HG03342 (cell line): Measurements from ENCODE around the gene PCNP.
"Not testable (repeated sequence)": the region's sequence is repeated elsewhere in the genome, so short reads cannot be mapped to it uniquely, and the experiment has no call there.

Source experiments
- ATAC-seq: cut with Tn5 transposase; IDR thresholded peaks from one replicate; pipeline ENCODE4 v1.9.1; 2021; ENCODE audit warnings: mild to moderate bottlenecking, moderate library complexity; ENCODE audit not compliant: unreplicated experiment

PCNP gene, protein sequence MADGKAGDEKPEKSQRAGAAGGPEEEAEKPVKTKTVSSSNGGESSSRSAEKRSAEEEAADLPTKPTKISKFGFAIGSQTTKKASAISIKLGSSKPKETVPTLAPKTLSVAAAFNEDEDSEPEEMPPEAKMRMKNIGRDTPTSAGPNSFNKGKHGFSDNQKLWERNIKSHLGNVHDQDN

DNA sequence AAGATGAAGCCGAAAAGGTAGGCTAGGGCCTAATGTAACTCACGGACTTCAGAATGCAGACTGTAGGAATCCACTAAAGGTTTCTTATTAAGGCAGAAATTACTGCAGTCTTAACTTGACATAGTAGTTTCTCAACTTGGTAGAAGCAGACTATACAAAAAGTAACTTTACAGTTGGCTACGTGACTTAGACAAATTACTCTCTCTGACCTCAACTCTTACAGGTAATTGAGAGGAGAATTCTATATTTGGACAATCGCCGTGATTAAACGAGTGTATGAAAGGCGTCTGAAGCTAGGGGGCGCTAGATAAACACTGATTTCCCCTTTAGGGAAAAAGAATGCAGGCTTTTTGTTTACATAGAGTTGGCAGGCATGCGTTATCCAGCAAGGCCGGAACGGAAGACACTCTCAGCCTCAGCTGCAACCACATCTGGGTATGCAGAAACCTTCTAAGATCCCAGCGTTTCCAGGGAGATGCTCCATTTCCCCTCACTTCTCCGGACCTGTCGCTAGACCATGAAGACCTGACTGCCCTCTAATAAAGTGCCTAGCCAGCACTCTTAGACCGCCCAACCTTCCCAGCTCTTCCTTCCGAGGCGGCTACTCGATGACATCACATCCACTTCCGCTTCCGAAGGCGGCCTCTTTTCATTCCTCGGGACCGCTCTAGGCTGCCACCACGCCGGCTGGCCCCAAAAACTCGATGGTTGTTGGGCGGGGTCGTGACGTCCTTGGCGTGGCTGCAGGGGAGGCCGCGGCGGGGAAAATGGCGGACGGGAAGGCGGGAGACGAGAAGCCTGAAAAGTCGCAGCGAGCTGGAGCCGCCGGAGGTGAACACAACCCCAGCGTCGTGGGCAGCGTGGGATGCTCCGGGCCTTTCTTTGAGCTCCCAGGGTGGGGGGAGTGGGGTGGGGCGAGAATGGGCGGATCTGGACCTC lies at the start of gene PCNP:
Gene PCNP (plus strand): TSS at position 732 of the 939 bp plus-strand sequence. CDS start 36 bp downstream, at position 768.
- ATAC-seq, result peak; percentile 84

DNA sequence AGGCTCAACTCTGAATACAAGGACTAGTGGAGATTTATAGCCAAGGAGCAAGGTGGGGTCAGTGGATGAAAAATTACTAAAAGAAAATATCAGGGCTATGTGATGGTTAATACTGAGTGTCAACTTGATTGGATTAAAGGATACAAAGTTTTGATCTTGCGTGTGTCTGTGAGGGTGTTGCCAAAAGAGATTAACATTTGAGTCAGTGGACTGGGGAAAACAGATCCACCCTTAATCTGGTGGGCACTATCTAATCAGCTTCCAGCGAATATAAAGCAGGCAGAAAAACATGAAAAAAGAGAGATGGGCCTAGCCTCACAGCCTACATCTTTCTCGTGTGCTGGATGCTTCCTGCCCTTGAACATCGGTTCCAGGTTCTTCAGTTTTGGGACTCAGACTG lies 46.5 kb upstream of the PCNP start:
- ATAC-seq, result no peak

DNA sequence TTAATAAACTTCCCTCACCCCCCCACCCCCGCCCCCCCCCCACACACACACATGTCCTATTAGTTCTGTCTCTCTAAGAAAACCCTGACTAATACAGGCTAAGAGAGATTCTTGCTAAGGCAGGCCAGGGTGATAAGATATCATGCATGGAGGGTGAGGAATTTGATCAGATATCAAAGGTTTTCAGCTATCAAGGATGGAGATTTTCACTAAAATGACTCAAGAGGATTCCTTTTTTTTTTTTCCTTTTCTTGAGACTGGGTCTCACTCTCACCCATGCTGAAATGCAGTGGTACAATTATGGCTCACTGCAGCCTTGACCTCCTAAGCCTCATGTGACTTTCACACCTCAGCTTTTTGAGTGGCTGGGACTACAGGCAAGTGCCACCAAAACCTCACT lies 46.1 kb upstream of the PCNP start:
- no peak for ATAC-seq

DNA sequence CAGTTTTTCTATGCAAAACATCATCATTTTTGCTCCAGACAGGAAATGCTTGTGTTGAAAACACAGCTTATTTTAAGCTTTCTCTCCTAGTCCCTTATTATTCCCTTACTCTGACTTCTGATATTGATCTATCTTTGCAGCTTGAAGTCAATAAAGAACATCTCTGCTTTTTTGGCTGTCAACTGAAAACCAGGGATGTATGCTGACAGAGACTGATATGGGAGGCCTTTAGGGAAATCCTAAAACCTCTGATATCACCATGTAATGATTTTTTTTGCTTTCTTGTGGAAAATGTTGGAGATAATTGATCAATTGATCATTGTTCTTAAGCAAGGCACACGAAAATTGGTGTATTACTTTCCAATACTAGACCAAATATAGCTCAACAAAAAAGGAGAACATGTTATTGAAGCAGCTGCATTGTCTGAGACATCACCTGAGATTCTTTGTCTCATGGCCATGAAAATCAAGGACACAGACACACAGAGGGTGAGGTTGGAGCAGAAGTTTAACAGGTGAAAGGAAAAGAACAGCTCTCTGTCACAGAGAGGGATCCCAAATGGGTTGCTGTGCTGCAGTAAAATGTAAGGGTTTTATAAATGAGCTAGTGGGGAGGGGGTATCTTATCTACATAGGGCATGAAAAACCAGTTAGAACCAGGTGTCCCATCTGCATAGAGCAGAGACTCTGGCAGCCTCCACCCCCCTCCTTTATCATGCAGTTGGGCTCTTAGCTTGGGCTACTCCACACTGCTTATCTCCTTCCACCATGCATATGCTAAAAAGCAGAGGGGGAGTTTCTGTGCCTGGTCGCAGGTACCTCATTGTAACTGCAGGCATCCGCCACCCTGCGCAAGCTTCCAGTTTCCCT lies 43.9 kb upstream of the PCNP start:
- no peak for ATAC-seq

DNA sequence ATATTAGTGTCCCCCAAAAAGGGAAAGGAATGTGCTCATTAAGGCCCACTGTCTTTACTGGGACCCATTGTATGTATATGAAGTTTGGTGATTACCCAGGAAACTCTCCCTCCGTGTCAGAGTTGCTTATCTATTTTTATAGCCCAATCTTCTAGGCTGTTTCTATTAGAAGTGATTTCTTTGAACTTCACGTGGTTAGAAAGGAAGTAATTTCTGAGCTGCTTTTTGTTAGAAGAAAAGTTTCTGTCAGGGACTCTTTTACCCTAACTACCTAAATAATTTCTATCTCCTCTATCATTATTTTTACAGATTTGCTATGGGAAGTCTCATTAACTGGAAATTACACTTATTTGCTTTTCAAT lies 43.3 kb upstream of the PCNP start:
- ATAC-seq, result no peak

DNA sequence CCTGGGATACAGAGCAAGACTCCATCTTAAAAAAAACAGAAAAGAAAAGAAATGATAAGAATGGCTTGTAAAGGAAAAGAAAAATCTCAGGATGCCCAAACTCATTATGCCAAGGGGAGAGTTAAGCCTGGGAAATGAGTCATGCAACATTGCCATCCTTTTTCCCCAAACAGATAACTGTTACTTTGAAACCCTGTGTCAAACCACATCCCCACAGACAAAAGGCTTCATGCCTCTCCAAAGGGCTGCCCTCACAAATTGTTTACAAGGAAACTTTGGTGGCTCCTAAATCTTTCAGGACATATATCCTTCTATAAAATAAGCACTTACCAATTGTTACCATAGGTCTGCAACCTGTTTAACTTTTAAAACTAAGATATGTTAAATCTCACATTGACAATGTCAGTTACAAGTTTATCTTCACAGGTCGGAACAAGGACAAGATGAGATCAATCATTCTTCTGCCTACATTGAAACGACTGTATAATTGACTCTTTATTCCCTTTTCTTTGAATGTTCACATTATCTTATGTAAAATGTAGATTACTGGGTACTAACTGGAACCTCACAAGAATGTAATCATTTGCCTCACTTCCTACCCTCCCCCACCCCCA lies 42.4 kb upstream of the PCNP start:
- ATAC-seq, result no peak

DNA sequence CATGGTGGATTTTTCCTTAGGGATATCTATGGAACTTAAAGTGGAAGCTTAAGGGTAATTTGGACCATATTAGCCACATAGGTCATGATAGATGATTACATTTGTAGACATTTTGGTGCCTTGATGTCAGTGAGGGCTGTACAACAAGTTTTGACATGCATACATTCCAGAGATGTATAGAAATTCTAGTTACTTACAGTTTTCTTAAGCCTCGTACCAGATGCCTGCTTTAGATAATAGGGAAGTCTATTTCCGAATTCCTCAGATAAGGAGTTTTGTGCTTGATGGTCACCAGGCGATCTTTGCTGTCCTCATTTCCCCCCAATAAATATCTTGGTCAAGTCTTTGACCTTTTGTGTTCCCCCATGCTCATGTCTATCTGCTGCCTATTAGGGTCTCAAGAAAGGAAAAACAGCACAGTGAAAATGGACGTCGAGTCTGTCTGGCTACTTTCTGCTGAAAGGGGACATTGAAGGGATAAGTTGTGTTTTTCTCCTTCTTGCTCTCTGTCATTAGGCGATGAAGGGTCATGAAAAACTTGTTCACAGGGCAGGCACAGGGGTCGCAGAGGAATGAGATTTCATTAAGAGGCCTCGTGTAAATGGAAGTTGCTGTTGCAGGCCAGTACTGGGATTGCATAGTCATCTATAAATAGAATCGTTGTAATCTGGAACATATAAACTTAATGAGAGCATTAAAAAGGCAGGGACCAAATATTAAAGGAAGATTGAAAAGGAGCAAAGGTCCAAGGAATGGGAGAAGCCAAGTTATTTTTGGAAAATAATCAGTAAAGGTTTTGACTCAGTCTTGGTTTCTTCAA lies 41.0 kb upstream of the PCNP start:
- no peak for ATAC-seq

DNA sequence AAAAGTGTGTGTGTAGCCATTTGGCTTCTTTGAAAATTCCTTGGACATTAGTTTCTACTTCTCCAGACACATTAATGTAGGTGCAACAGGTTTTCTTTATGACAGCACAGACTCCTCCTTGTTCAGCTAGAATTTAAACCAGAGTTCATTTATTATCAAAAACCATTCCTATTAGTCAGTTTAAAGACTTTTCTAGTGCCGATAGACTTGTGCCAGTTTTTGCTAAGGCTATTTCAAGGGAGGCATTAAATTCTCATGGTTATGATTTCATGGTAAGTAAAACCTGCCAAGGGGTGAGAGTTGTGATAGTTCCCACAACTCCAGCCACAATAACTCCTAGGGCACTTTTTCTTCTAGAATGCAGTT lies 40.4 kb upstream of the PCNP start:
- no peak for ATAC-seq

DNA sequence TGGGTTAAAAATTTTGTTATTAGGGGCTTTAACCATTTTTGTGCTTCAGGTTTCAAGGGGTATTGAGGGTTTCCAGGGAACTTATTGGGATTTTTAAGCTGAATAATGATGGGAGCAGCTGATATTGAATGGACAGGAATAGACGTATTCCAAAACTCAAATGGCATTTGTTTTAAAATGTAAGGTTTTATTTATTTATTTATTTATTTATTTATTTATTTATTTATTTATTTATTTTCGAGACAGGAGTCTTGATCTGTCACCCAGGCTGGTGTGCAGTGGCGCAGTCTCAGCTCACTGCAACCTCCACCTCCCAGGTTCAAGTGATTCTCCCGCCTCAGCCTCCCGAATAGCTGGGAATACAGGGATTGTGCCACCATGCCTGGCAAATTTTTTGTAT lies 38.8 kb upstream of the PCNP start:
- ATAC-seq, result no peak

DNA sequence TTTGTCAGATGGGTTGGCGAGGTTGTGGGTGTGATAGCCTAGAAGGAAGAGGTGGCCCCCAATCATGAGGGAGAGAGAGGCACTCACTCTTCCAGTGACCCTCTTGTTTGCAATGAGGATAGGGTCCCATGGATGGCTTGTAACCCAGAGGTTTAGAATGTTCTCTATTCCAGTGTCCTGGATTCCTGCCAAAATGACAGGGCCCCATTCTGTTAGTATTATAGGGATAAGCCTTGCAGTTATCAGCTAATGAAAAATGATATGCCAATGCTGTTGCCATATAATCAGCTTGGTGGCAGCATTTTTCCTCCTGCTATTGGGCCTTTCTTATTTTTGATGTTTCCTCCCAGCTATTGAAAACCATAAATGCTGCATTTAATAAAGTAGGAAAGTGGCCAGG lies 37.7 kb upstream of the PCNP start:
- ATAC-seq, result no peak

DNA sequence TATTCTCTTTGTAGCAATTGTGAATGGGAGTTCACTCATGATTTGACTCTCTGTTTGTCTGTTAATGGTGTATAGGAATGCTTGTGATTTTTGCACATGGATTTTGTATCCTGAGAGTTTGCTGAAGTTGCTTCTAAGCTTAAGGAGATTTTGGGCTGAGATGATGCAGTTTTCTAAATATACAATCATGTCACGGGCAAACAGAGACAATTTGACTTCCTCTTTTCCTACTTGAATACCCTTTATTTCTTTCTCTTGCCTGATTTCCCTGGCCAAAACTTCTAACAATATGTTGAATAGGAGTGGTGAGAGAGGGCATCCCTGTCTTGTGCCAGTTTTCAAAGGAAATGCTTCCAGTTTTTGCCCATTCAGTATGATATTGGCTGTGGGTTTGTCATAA lies 37.0 kb upstream of the PCNP start:
- ATAC-seq, result not testable (repeated sequence)

DNA sequence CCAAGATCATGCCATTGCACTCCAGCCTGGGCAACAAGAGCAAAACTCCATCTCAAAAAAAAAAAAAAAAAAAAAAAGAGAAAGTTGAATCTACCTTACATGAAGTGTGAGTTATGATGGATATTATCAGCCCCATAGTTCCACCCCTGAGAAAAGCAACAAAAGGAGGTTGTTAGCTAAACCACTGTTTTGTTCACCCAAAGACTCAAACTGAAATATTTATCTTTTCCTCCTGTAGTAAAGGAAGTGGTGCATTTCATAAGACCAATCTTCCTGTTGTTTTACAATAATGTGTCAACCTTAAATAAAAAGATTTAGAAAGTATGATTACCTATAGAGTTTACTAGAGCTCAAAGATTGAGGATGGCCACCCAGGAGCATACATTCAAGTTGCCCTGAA lies 31.0 kb upstream of the PCNP start:
- no peak for ATAC-seq

DNA sequence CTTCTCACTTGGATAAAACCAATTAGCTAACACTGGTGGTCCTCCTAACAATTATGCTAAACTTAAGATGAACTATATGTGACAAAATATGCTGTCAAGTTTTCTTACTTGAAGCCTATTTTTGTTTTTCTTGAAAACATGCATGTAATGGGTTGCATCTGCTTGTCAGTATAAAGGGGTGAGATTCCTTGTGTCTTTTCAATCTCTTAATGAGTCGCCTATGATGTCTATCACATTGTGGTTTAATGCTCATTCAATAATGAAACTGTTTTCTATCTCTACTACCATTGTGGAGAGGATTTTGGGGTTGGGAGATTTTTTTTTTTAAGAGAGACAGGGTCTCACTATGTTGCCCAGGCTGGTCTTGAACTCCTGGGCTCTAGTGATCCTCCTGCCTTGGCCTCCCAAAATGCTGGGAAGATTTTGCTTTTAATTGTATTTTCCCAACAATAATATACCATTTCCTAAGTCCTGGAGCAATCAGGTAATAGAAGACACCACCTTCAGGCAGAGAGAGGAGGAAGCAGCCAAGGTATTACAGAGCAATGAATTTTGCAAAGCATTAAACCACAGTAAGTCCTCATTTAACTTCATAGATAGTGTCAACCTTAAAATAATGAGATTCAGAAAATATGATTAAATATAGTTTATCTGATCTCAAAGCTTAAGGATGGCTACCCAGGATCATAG lies 29.7 kb upstream of the PCNP start:
- ATAC-seq, result no peak

DNA sequence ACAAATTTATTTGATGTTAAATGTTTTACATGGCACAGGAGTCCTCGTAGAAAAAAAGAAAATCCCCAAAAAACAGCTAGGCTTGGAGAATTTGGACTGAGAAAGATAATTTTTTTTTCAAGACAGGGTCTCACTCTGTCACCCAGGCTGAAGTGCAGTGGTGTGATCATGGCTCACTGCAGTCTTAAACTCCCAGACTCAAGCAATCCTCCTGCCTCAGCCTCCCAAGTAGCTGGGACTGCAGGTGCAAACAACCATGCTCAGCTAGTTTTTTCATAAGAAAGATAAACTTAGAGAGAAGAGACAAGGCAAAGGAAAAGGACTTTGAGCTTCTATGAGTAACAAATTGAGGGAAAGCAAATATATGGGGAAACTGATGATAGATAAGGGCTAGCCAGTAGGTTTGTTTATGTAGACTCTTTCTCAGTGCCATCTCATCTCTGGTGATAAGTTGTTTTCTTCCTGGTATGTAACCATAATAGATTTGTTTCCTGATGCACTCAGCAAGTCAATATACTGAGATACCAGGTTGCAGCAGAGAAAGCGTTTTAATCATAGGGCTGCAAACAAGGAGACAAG lies 25.4 kb upstream of the PCNP start:
- ATAC-seq, result no peak

DNA sequence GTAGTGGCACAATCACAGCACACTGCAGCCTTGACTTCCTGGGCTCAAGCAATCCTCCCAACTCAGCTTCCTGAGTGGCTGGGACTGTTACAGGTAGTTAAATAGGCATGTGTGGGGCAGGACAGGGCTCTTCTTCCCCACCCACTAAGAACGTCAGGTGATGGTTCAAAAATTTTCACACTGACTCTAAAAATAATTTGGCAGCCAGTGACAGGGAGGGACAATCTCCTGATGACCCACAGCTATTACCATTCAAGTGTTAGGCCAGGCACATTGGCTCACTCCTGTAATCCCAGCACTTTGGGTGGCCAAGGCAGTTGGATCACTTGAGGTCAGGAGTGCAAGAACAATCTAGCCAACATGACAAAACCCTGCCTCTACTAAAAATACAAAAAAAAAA lies 24.5 kb upstream of the PCNP start:
- no peak for ATAC-seq

DNA sequence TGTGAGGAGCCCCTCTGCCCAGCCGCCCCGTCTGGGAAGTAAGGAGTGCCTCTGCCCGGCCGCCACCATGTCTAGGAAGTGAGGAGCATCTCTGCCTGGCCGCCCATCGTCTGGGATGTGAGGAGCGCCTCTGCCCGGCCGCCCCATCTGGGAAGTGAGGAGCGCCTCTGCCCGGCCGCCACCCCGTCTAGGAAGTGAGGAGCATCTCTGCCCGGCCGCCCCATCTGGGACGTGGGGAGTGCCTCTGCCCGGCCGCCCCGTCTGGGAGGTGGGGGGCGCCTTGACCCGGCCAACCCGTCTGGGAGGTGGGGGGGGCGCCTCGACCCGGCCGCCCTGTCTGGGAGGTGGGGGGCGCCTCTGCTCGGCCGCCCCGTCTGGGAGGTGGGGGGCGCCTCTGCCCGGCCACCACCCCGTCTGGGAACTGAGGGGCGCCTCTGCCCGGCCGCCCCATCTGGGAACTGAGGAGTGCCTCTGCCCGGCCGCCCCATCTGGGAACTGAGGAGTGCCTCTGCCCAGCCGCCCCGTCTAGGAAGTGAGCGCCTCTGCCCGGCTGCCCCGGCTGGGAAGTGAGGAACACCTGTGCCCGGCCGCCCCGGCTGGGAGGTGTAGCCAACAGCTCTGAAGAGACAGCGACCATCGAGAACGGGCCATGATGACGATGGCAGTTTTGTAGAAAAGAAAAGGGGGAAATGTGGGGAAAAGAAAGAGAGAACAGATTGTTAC lies 22.5 kb upstream of the PCNP start:
- not testable (repeated sequence) for ATAC-seq

DNA sequence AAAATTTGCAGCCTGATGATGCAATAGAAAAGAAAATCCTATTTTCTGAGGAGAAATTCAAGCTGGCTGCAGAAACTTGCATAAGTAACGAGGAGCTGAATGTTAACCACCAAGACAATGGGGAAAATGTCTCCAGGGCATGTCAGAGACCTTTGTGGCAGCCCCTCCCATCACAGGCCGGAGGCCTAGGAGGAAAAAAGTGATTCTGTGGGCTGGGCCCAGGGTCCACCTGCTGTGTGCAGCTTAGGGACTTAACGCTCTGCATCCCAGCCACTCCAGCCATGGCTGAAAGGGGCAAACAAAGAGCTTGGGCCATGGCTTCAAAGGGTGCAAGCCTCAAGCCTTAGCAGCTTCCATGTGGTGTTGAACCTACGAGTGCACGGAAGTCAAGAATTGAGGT lies 20.6 kb upstream of the PCNP start:
- not testable (repeated sequence) for ATAC-seq

DNA sequence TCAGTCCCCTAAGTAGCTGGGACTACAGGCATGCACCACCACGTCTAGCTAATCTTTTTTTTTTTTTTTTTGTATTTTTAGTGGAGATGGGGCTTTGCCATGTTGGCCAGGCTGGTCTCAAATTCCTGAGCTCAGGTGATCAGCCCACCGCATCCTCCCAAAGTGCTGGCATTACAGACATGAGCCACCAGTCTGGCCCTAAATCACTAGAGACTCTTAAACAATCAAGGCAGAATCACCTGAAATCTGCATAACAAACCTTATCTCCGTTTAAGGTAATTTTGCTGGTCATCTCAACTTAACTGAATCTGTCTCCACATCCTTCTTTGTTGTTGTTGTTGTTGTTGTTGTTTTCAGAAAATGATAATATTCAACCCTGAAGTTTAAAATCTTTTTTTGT lies 17.9 kb upstream of the PCNP start:
- no peak for ATAC-seq
